ENCODE data around the gene UGT1A5. TPM values are rescaled to one million over a fixed set of nuclear protein-coding genes. Genes with fewer than 3 reads are reported as not detected.

UGT1A5 gene
- total and polyA plus RNA-seq, 2 of the 8 experiments (the other 6 are each of a cell fraction or from before 2014, with no cell fraction given) = not detected

DNA sequence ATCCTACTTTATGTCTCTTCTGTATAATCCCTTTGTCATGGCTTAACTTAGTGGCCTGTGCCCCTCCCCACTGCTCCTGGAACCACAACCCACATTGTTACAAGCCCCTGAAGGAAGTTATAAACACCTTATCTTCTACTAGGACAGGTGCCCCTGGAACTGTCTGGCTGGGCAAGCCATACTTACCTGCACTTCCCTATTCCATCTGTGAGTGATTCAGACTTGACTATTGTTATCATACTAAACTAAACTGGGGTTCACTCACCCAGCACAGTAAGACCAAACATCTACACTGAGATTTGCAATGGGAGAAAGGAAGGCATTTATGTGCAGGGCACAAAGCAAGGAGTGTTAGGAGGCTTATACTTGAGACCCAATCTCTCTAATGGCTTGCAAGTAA is 23.7 kb upstream of the UGT1A5 start (continued):
- TF ChIP-seq, protein P1, sequence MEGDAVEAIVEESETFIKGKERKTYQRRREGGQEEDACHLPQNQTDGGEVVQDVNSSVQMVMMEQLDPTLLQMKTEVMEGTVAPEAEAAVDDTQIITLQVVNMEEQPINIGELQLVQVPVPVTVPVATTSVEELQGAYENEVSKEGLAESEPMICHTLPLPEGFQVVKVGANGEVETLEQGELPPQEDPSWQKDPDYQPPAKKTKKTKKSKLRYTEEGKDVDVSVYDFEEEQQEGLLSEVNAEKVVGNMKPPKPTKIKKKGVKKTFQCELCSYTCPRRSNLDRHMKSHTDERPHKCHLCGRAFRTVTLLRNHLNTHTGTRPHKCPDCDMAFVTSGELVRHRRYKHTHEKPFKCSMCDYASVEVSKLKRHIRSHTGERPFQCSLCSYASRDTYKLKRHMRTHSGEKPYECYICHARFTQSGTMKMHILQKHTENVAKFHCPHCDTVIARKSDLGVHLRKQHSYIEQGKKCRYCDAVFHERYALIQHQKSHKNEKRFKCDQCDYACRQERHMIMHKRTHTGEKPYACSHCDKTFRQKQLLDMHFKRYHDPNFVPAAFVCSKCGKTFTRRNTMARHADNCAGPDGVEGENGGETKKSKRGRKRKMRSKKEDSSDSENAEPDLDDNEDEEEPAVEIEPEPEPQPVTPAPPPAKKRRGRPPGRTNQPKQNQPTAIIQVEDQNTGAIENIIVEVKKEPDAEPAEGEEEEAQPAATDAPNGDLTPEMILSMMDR (IDR thresholded peaks at IDR 0.05; ENCODE audit: control extremely low read depth in 1 of 3, insufficient read depth in 1 of 3, low read depth in 1 of 3, low read length in 3 of 3) = no peak
- TF ChIP-seq SP2 (IDR thresholded peaks at IDR 0.05; ENCODE audit: low read length) (no peak), EZH2 (IDR thresholded peaks at IDR 0.05; ENCODE audit: low read depth, low read length, severe bottlenecking) (no peak)

Data from H1 (cell line).